PFSK-1 (cell line): ENCODE results near the gene KRTCAP2.

Source experiments
- FOXP2 ChIP-seq: optimal IDR thresholded peaks from 2 replicates; pipeline ENCODE3; 2011; ENCODE audit warnings: borderline replicate concordance, control low read depth, inconsistent platforms; ENCODE audit not compliant: insufficient read depth; ENCODE audit errors: extremely low read length, extremely low read depth
- POLR2AphosphoS5 ChIP-seq: IDR thresholded peaks from 2 replicates; pipeline ENCODE4 v1.6.1; 2012; ENCODE audit warnings: low read depth, mild to moderate bottlenecking, control low read depth, low read length, moderate library complexity
- SIN3A ChIP-seq: IDR thresholded peaks from 2 replicates; pipeline ENCODE4 v1.6.1; 2012; ENCODE audit warnings: mild to moderate bottlenecking, low read length, moderate library complexity, borderline replicate concordance; ENCODE audit not compliant: insufficient read depth
- TAF1 ChIP-seq: IDR thresholded peaks from 2 replicates; pipeline ENCODE4 v1.6.1; 2012; ENCODE audit warnings: low read length, control low read depth, borderline replicate concordance; ENCODE audit not compliant: insufficient read depth
- TF ChIP-seq, protein P1 (sequence below), 2 experiments: IDR thresholded peaks; 2 replicates each; pipeline versions ENCODE4 v1.6.1 to v1.8.0; 2011 to 2012; ENCODE audit warnings: low read depth in 2 of 2, low read length in 2 of 2, control low read depth in 1 of 2, inconsistent platforms in 1 of 2, mild to moderate bottlenecking in 1 of 2, moderate library complexity in 1 of 2; ENCODE audit not compliant: insufficient read depth in 1 of 2

DNA sequence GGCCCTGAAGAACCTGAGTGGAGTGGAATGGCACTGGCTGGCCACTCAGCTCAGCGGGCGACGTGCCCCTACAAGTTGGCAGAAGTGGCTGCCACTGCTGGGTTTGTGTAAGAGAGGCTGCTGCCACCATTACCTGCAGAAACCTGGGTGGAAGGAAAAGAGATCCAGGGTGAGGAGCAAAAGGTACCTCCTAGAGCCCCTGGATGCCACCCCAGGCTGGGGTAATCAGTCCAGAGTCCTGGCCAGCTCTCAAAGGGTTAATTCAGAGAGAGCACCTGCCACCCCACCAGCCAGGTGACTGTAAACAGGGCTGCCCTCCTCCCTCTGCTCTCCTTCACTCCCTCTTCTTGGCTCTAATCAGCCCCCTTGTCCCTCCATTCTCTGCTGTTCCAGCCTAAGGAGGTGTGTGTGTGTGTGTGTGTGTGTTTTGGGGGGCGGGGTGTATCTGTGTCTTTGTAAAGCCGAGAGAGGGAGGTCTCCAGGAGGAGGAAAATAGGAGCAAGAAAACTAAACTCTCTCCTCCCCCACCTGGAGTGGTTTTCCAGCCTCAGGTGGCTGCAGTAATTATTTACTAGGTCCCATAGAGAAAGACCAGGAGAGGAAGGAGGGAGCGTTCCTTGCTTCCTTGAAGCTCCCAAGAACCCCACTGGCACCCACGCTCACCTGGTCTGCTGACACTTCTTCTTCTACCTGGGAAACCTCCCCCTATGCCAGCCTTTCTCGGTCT is 13.1 kb upstream of the KRTCAP2 start:
- TF ChIP-seq POLR2AphosphoS5 (no peak), TAF1 (no peak), SIN3A (no peak), FOXP2 (no peak)
- TF ChIP-seq, protein P1, sequence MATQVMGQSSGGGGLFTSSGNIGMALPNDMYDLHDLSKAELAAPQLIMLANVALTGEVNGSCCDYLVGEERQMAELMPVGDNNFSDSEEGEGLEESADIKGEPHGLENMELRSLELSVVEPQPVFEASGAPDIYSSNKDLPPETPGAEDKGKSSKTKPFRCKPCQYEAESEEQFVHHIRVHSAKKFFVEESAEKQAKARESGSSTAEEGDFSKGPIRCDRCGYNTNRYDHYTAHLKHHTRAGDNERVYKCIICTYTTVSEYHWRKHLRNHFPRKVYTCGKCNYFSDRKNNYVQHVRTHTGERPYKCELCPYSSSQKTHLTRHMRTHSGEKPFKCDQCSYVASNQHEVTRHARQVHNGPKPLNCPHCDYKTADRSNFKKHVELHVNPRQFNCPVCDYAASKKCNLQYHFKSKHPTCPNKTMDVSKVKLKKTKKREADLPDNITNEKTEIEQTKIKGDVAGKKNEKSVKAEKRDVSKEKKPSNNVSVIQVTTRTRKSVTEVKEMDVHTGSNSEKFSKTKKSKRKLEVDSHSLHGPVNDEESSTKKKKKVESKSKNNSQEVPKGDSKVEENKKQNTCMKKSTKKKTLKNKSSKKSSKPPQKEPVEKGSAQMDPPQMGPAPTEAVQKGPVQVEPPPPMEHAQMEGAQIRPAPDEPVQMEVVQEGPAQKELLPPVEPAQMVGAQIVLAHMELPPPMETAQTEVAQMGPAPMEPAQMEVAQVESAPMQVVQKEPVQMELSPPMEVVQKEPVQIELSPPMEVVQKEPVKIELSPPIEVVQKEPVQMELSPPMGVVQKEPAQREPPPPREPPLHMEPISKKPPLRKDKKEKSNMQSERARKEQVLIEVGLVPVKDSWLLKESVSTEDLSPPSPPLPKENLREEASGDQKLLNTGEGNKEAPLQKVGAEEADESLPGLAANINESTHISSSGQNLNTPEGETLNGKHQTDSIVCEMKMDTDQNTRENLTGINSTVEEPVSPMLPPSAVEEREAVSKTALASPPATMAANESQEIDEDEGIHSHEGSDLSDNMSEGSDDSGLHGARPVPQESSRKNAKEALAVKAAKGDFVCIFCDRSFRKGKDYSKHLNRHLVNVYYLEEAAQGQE (IDR thresholded peaks at IDR 0.05; ENCODE audit: insufficient read depth in 1 of 2, low read depth in 2 of 2, low read length in 2 of 2) = no peak
